HG02610 (cell line): Measurements from ENCODE around the gene WASHC4.

Experiments used
- ATAC-seq: cut with Tn5 transposase; IDR thresholded peaks from one replicate; pipeline ENCODE4 v1.9.1; 2021; ENCODE audit warnings: mild to moderate bottlenecking, moderate library complexity; ENCODE audit not compliant: unreplicated experiment

WASHC4 gene

DNA sequence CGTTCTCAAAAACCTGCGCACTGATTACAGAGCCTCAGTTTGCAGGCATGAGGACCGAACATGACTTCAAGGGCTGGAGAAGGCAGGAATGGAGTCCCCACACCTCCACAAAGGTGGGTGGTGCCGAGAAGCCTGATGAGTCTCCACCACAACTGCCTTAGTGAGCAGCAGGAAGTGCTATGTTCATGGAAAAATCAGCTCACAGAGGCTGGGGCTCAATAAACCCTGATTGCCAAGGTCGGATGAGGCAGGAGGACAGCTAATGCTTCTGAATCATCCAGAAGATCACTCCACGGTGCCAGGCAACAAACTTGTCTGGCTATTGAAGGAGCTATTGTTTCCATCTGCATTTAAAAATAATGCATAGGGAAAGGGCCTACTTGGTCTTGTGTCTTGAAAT, 97.4 kb downstream of the WASHC4 start:
- no peak for ATAC-seq

- ATAC-seq: no peak
These were observed 98.0 kb downstream of the WASHC4 start for GRCh38 chr12:105205322-105206048.

DNA sequence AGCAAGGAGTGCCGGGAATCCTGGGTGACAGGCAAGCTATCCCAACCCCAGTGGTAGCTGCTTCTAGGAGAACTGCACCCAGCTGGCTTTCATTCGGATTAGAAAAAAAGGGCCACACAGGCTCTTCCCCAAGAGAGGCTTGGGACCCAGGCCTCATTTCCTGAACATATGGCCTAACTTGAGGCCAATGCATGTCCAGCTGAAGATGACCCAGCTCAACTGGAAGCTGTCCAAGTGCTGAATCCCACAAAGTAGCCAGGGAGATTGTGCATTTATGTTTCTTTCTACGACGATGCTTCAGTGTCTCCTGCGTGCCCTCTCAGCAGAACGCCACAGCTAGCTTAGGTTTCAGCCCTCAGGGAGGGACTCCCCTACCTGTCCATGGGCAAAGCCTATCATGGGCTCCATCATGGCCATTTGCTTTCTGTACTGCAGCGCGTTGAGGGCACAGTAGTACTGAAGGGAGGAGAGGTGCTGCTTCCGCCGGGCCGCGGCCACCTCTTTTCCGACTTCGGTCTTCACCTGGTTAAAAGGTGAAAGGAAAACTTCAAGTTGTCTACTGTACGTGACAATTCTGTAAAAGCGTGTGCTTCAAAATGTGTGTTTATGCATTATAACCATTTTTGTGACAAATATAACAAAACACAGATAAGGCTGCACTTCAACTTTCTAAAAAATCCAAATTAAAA, 99.3 kb downstream of the WASHC4 start:
- no peak for ATAC-seq

DNA sequence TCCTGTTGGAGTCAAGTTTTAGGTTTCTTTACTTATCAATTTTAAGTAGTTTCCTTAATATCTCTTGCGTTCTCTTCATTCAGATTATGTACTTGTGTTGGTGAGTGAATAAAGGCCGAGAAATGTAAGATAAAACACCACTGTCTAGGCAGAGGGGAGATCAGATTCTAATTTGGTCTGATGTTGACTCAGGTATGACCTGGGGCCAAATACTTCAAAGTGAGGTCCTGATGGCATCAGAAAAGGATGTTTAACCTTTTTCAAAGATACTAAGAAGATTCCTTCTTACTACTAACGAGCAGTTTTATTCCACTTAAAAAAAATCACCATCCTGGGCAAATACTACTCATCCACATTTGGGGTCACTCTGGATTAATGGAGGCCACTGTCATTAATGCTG, 101.6 kb downstream of the WASHC4 start:
- ATAC-seq: no peak

- ATAC-seq: no peak
These were observed 104.9 kb downstream of the WASHC4 start for GRCh38 chr12:105212438-105212837.

GRCh38 chr12:105214148-105214547, 106.6 kb downstream of the WASHC4 start:
- no peak for ATAC-seq

GRCh38 chr12:105214670-105215375, 107.3 kb downstream of the WASHC4 start:
- ATAC-seq: no peak

DNA sequence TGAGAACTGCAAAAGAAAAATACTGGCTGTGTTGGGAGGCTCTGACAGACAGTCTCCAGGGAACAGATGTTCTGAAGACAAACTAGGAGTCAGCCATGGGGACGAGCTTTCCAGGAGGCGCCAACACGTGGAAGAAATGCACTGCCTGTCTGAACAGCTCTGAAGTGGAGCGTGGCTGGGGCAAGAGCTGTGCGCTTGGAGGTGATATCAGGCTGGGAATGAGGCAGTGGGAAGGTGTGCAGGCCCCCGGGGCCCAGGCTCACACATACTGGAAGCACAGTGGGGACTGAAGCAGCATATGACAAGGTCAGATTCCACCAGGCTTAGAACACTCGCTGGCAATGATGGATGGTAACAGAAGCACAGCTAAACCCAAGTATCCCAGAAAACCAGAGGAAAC, 110.9 kb downstream of the WASHC4 start:
- ATAC-seq: no peak
